ENCODE results near the gene PIEZO2.
A peak's percentile ranks its signal among the peaks of the same experiment; 100 is the strongest.

Gene PIEZO2

DNA sequence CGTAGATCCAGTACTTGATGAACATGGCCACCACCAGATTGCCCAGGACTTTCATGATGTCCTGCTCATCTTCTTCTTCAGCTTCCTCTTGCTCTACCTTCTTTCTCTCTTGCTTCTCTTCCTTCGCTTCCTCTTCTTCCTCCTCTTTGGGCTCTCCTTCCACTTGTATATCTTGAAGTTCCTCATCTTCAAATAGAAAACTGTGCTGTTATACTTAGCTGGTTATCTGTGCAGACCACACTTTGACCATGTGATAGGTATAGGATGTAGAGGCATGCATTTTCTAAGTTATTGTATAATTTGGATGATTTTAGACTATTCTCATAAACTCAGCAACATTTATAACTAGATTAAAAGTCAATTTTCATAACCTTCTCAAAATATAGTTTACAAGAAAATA is 360.2 kb downstream of the PIEZO2 start:
- TF ChIP-seq EZH2 (IDR thresholded peaks at IDR 0.05) (no peak), POLR2AphosphoS5 (IDR thresholded peaks at IDR 0.05; ENCODE audit: borderline replicate concordance, low read depth, low read length) (no peak), FOXP2 (optimal IDR thresholded peaks at IDR 0.05; ENCODE audit: control extremely low read depth, extremely low read length, insufficient read depth) (no peak)
- no peaks in the 10 kb centered on the region for H3K9me3 ChIP-seq (ENCODE audit: low read depth, low read length)
- H3K36me3 ChIP-seq (ENCODE audit: insufficient read depth, low read length): no peaks in the 10 kb centered on the region
- no peak overlapping the region for H3K9ac ChIP-seq (ENCODE audit: insufficient read length)
- no peak overlapping the region for H3K27ac ChIP-seq
- no peak overlapping the region for H3K4me3 ChIP-seq
- DNase-seq (ENCODE audit: low read depth, low spot score): no peak

DNA sequence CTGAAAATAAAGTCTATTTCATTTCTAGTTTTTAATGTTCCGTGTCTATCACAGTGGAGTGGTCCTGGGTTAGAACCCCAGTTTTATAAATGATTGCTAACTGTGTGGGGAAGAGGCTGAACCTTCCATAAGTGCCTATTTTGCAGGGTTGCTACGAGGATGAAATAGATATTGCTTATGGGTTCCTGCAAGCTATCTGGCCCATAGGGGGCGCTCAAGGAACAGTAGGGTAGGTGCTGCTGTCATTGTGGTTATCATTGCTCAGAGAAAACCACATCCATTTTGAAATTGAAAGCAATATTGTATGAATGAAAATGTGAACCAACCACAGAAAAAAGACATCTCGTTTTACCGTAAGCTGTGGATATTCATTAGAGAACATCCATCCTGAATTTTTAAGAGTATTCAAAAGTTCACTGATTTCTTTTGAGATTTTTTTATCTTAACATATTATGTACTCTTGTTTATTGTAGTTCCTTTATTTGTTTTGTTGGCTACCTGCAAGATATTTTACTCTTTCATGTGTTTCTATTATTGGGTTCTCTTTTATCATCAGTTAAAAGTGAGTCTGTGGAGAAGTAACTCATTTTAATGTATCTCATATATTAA is 362.0 kb downstream of the PIEZO2 start:
- H3K36me3 ChIP-seq (ENCODE audit: insufficient read depth, low read length): no peaks in the 10 kb centered on the region
- no peak overlapping the region for H3K27ac ChIP-seq
- no peak overlapping the region for H3K9ac ChIP-seq (ENCODE audit: insufficient read length)
- no peak for TF ChIP-seq FOXP2 (optimal IDR thresholded peaks at IDR 0.05; ENCODE audit: control extremely low read depth, extremely low read length, insufficient read depth)
- TF ChIP-seq POLR2AphosphoS5 (IDR thresholded peaks at IDR 0.05; ENCODE audit: borderline replicate concordance, low read depth, low read length): no peak
- no peak for TF ChIP-seq EZH2 (IDR thresholded peaks at IDR 0.05)
- peak; percentile 72 for DNase-seq (ENCODE audit: low read depth, low spot score)
- H3K4me3 ChIP-seq: no peak overlapping the region
- no peaks in the 10 kb centered on the region for H3K9me3 ChIP-seq (ENCODE audit: low read depth, low read length)

DNA sequence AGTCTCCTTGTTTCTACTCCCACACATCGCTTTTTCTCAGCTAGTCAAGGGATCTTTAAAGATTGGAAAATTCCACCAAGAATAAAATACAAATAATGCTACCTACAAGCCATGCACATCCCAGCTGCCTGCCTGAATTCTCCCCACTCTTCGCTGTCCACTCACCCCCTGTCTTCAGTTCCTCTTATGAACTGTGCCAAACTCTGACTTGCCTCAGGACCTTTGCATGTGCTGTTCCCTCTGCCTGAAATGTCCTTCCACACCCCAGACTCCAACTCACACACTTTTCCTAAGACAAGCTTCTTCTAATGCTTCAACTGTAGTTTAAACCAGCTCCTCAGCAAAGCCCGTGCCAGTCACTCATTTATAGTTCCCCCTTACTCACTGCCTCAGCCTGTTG is 363.6 kb downstream of the PIEZO2 start:
- no peaks in the 10 kb centered on the region for H3K36me3 ChIP-seq (ENCODE audit: insufficient read depth, low read length)
- H3K4me3 ChIP-seq: no peak overlapping the region
- TF ChIP-seq EZH2 (IDR thresholded peaks at IDR 0.05) (no peak), POLR2AphosphoS5 (IDR thresholded peaks at IDR 0.05; ENCODE audit: borderline replicate concordance, low read depth, low read length) (no peak), FOXP2 (optimal IDR thresholded peaks at IDR 0.05; ENCODE audit: control extremely low read depth, extremely low read length, insufficient read depth) (no peak)
- no peak overlapping the region for H3K9ac ChIP-seq (ENCODE audit: insufficient read length)
- H3K27ac ChIP-seq: no peak overlapping the region
- no peak for DNase-seq (ENCODE audit: low read depth, low spot score)
- no peaks in the 10 kb centered on the region for H3K9me3 ChIP-seq (ENCODE audit: low read depth, low read length)

DNA sequence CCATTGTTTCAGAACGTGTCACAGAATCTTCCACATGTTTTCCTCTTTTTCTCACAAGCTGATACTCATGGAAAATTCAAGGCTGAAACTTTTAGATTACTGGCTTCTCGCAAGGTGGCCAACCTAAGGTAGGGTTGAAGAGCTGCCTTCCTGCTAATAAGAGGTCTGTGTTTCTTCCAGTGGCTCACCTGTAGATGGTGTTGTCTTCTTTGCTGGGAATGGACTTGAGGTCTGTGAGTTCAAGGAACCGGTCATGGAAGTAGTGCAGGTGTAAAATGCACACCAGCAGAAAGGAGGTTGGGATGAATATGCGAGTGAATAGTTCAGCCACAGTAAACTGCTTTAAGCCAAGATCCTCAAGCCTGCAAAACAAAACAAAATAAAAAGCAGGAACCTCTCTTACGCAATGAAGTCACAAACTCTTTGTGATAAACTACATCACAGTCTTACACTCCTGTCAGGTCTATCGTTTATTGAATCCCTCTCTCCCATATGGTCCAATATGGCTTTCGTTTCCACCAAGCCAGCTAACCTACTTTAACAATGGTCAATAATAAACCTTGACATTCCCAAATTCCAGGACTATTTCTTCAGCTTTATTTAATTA is 364.7 kb downstream of the PIEZO2 start:
- no peak overlapping the region for H3K4me3 ChIP-seq
- H3K9me3 ChIP-seq (ENCODE audit: low read depth, low read length): no peaks in the 10 kb centered on the region
- TF ChIP-seq POLR2AphosphoS5 (IDR thresholded peaks at IDR 0.05; ENCODE audit: borderline replicate concordance, low read depth, low read length): no peak
- TF ChIP-seq EZH2 (IDR thresholded peaks at IDR 0.05): no peak
- no peak for TF ChIP-seq FOXP2 (optimal IDR thresholded peaks at IDR 0.05; ENCODE audit: control extremely low read depth, extremely low read length, insufficient read depth)
- DNase-seq (ENCODE audit: low read depth, low spot score): no peak
- no peak overlapping the region for H3K9ac ChIP-seq (ENCODE audit: insufficient read length)
- no peak overlapping the region for H3K27ac ChIP-seq
- no peaks in the 10 kb centered on the region for H3K36me3 ChIP-seq (ENCODE audit: insufficient read depth, low read length)

- TF ChIP-seq EZH2 (IDR thresholded peaks at IDR 0.05): no peak
- no peak for TF ChIP-seq POLR2AphosphoS5 (IDR thresholded peaks at IDR 0.05; ENCODE audit: borderline replicate concordance, low read depth, low read length)
- TF ChIP-seq FOXP2 (optimal IDR thresholded peaks at IDR 0.05; ENCODE audit: control extremely low read depth, extremely low read length, insufficient read depth): no peak
- DNase-seq (ENCODE audit: low read depth, low spot score): no peak
- Histone ChIP-seq H3K27ac (no peak overlapping the region), H3K9ac (ENCODE audit: insufficient read length) (no peak overlapping the region), H3K9me3 (ENCODE audit: low read depth, low read length) (no peaks in the 10 kb centered on the region), H3K4me3 (no peak overlapping the region), H3K36me3 (ENCODE audit: insufficient read depth, low read length) (no peaks in the 10 kb centered on the region)
Observed at GRCh38 chr18:10783941-10784340, 365.4 kb downstream of the PIEZO2 start.

DNA sequence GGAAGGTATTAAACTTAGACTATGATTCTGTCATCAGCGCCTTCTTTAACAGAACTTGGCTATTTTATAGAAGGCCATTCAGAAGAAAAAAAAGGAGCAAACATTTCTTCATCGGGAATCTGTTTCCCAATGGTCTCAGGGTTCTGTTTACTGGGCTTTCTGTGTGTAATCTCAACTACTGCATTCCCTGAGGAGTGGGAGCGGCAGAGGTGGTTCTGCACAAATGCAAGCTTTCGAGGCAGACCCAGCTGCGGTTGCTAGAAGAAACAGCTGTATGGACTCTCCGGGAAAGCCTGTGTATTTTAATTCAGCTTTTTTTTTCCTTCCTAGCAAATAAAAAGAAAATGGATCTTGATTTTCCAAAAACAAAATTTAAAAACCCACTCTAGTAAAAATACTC is 372.9 kb downstream of the PIEZO2 start:
- no peak overlapping the region for H3K27ac ChIP-seq
- no peaks in the 10 kb centered on the region for H3K9me3 ChIP-seq (ENCODE audit: low read depth, low read length)
- no peak for DNase-seq (ENCODE audit: low read depth, low spot score)
- no peaks in the 10 kb centered on the region for H3K36me3 ChIP-seq (ENCODE audit: insufficient read depth, low read length)
- no peak for TF ChIP-seq POLR2AphosphoS5 (IDR thresholded peaks at IDR 0.05; ENCODE audit: borderline replicate concordance, low read depth, low read length)
- no peak for TF ChIP-seq EZH2 (IDR thresholded peaks at IDR 0.05)
- TF ChIP-seq FOXP2 (optimal IDR thresholded peaks at IDR 0.05; ENCODE audit: control extremely low read depth, extremely low read length, insufficient read depth): no peak
- H3K4me3 ChIP-seq: no peak overlapping the region
- no peak overlapping the region for H3K9ac ChIP-seq (ENCODE audit: insufficient read length)

GRCh38 chr18:10775026-10775425 is 374.3 kb downstream of the PIEZO2 start:
- TF ChIP-seq EZH2 (IDR thresholded peaks at IDR 0.05) (no peak), FOXP2 (optimal IDR thresholded peaks at IDR 0.05; ENCODE audit: control extremely low read depth, extremely low read length, insufficient read depth) (no peak)
- DNase-seq (ENCODE audit: low read depth, low spot score): no peak

DNA sequence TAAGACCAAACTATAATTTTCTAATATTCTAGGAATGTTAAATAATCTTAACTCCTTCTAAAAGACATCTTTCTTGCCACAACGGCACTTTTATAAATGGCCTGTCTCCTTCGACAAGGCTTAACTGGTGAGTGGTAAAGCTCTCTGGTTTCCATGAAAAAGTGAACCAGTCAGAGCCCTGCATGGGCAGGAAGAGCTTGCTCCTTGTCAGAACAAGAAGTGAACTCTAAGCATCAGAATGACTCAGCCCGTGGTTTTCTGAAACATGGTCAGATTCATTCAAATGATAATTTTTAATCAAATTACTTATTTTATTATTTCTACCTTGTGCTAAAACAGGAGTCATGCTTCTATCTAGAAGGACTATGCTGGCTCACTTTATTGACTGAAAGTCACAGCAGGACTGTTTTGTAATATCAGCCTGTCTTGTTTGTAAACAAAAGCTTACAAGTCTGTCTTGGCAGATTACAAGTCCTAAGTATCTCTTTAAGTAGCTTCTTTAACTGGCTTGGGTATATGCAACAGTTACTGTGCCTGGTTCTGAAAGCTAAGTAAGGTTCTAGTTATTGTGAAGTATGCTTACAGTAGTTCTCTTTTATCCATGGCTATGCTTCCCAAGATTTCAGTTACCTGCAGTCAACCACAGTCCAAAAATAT is 378.2 kb downstream of the PIEZO2 start:
- no peak overlapping the region for H3K27ac ChIP-seq
- no peak for TF ChIP-seq POLR2AphosphoS5 (IDR thresholded peaks at IDR 0.05; ENCODE audit: borderline replicate concordance, low read depth, low read length)
- TF ChIP-seq FOXP2 (optimal IDR thresholded peaks at IDR 0.05; ENCODE audit: control extremely low read depth, extremely low read length, insufficient read depth): no peak
- H3K9me3 ChIP-seq (ENCODE audit: low read depth, low read length): no peaks in the 10 kb centered on the region
- no peak overlapping the region for H3K4me3 ChIP-seq
- 0 out of 2 replicates have a peak, but pooled peaks cover 2% of the 10 kb centered on the region for H3K36me3 ChIP-seq (ENCODE audit: insufficient read depth, low read length)
- no peak overlapping the region for H3K9ac ChIP-seq (ENCODE audit: insufficient read length)
- no peak for DNase-seq (ENCODE audit: low read depth, low spot score)

More at GRCh38 chr18:10775026-10775425, 374.3 kb downstream of the PIEZO2 start:
- H3K9me3 ChIP-seq (ENCODE audit: low read depth, low read length): no peaks in the 10 kb centered on the region
- H3K9ac ChIP-seq (ENCODE audit: insufficient read length): no peak overlapping the region
- no peak overlapping the region for H3K4me3 ChIP-seq
- 0 out of 2 replicates have a peak, but pooled peaks cover 1% of the 10 kb centered on the region for H3K36me3 ChIP-seq (ENCODE audit: insufficient read depth, low read length)
- no peak overlapping the region for H3K27ac ChIP-seq

Data from SK-N-MC (cell line).